Common myeloid progenitor, CD34-positive (primary cell): ENCODE measurements around the gene RNF166.

Experiments used
- CTCF ChIA-PET: fragments of 350-600 bp; sonication (Branson Sonifier 250); formaldehyde crosslinking; loops from one replicate; lab custom pipeline; 2021; ENCODE audit warnings: antibody characterized with exemption; lab: Charles Lee
- POLR2A ChIA-PET: fragments of 350-600 bp; sonication (Branson Sonifier 250); formaldehyde crosslinking; loops from one replicate; lab custom pipeline; 2021; ENCODE audit warnings: antibody characterized with exemption; lab: Charles Lee
- DNase-seq, 3 donors: peaks; one replicate each; pipeline versions ENCODE4 v3.0.0 to v3.0.0-alpha.2; 2013
- H3K27ac ChIP-seq, 2 experiments: 1 replicate in 1 of 2; 2 replicates in 1 of 2; pipeline ENCODE4 v1.7.0; 2013; ENCODE audit warnings: inconsistent platforms in 2 of 2, low read length in 2 of 2, mild to moderate bottlenecking in 2 of 2, low read depth in 1 of 2, moderate library complexity in 1 of 2; ENCODE audit not compliant: severe bottlenecking in 2 of 2, insufficient read depth in 1 of 2, poor library complexity in 1 of 2
- H3K27me3 ChIP-seq, 5 experiments: replicated peaks in 2 of 5; 1 replicate in 3 of 5; 2 replicates in 2 of 5; pipeline versions ENCODE4 v1.6.1 to v1.7.0; 2013; ENCODE audit warnings: low read length in 4 of 5, mild to moderate bottlenecking in 2 of 5, moderate library complexity in 2 of 5, inconsistent platforms in 1 of 5; ENCODE audit not compliant: insufficient read depth in 5 of 5, control insufficient read depth in 4 of 5
- H3K36me3 ChIP-seq, 4 experiments: 1 replicate in 2 of 4; 2 replicates in 2 of 4; pipeline versions ENCODE4 v1.6.1 to v1.7.0; 2013; ENCODE audit warnings: low read length in 3 of 4, control low read depth in 1 of 4, mild to moderate bottlenecking in 1 of 4; ENCODE audit not compliant: control insufficient read depth in 4 of 4, insufficient read depth in 4 of 4
- H3K4me1 ChIP-seq, 4 experiments: 1 replicate in 3 of 4; 2 replicates in 1 of 4; pipeline versions ENCODE4 v1.6.1 to v1.7.1; 2013; ENCODE audit warnings: low read length in 3 of 4, mild to moderate bottlenecking in 3 of 4, control low read depth in 1 of 4, inconsistent platforms in 1 of 4, moderate library complexity in 1 of 4; ENCODE audit not compliant: control insufficient read depth in 4 of 4, insufficient read depth in 4 of 4; ENCODE audit errors: control extremely low read depth in 1 of 4
- H3K4me3 ChIP-seq, 7 experiments: 1 replicate in 4 of 7; 2 replicates in 3 of 7; pipeline versions ENCODE4 v1.5.1 to v1.7.0; 2013; ENCODE audit warnings: mild to moderate bottlenecking in 7 of 7, low read length in 6 of 7, moderate library complexity in 6 of 7, inconsistent platforms in 2 of 7, low read depth in 2 of 7, control low read depth in 1 of 7; ENCODE audit not compliant: insufficient read depth in 4 of 7, control insufficient read depth in 1 of 7; ENCODE audit errors: extremely low read depth in 1 of 7
- H3K9me3 ChIP-seq, 5 experiments: 1 replicate in 4 of 5; 2 replicates in 1 of 5; pipeline versions ENCODE4 v1.6.1 to v1.7.1; 2013; ENCODE audit warnings: low read length in 4 of 5, mild to moderate bottlenecking in 2 of 5, inconsistent platforms in 1 of 5, low read depth in 1 of 5, moderate library complexity in 1 of 5; ENCODE audit not compliant: control insufficient read depth in 4 of 5, insufficient read depth in 2 of 5; ENCODE audit errors: control extremely low read depth in 1 of 5
- WGBS: methylation state at CpG from one replicate; pipeline ENCODE4 v1.1.5; 2013; ENCODE audit not compliant: insufficient coverage; 5-methylcytosine and 5-hydroxymethylcytosine counted together

Gene RNF166

GRCh38 chr16:88697116-88697830, 8.9 kb downstream of the RNF166 start:
- Histone ChIP-seq H3K27ac (no peak overlapping the region), H3K9me3 (no peaks in the 10 kb centered on the region), H3K36me3 (peaks cover 0 to 60% (median 40%) of the 10 kb centered on the region in 4 experiments), H3K27me3 (no peaks in the 10 kb centered on the region), H3K4me3 (no peak overlapping the region), H3K4me1 (peaks cover 0 to 61% (median 54%) of the 10 kb centered on the region in 4 experiments)
- POLR2A ChIA-PET, result no interaction called here
- WGBS, result 96% methylated on average over 43 of the region's 47 CpGs
- DNase-seq, result no peak
- CTCF ChIA-PET, result interaction anchor here (1.1 kb wide), 1 partner anchor 74 kb away, joined by 3 read pairs; no protein-coding TSS in a partner anchor

- Histone ChIP-seq H3K4me3 (no peak overlapping the region), H3K4me1 (peaks cover 2 to 61% (median 53%) of the 10 kb centered on the region in 4 experiments), H3K27me3 (no peaks in the 10 kb centered on the region), H3K9me3 (no peaks in the 10 kb centered on the region), H3K36me3 (peaks cover 0 to 60% (median 40%) of the 10 kb centered on the region in 4 experiments), H3K27ac (no peak overlapping the region)
- CTCF ChIA-PET, result interaction anchor here (1.1 kb wide), 1 partner anchor 75 kb away, joined by 3 read pairs; no protein-coding TSS in a partner anchor
- WGBS, result 86% methylated on average over 10 of the region's 14 CpGs
- DNase-seq, result no peak
- POLR2A ChIA-PET, result no interaction called here
Measured at GRCh38 chr16:88696441-88696840, 9.8 kb downstream of the RNF166 start.

- CTCF ChIA-PET, result no interaction called here
- H3K4me1 ChIP-seq, result peaks cover 2 to 63% (median 48%) of the 10 kb centered on the region in 4 experiments
Measured at GRCh38 chr16:88695753-88696152, 10.5 kb downstream of the RNF166 start.

GRCh38 chr16:88695218-88695617, 11.0 kb downstream of the RNF166 start:
- Histone ChIP-seq H3K27ac (no peak overlapping the region), H3K9me3 (no peaks in the 10 kb centered on the region), H3K4me1 (peaks cover 2 to 63% (median 43%) of the 10 kb centered on the region in 4 experiments), H3K4me3 (no peak overlapping the region), H3K36me3 (peaks cover 0 to 56% (median 40%) of the 10 kb centered on the region in 4 experiments), H3K27me3 (no peaks in the 10 kb centered on the region)
- no peak for DNase-seq
- WGBS, result 96% methylated on average over 14 of the region's 15 CpGs
- CTCF ChIA-PET, result no interaction called here
- POLR2A ChIA-PET, result no interaction called here

More at GRCh38 chr16:88695753-88696152, 10.5 kb downstream of the RNF166 start:
- no peak for DNase-seq
- Histone ChIP-seq H3K4me3 (no peak overlapping the region), H3K36me3 (peaks cover 0 to 60% (median 40%) of the 10 kb centered on the region in 4 experiments), H3K27ac (no peak overlapping the region), H3K9me3 (no peaks in the 10 kb centered on the region), H3K27me3 (no peaks in the 10 kb centered on the region)
- POLR2A ChIA-PET, result no interaction called here
- WGBS, result 97% methylated on average over 7 of the region's 7 CpGs

GRCh38 chr16:88694221-88695087, 11.8 kb downstream of the RNF166 start:
- no peak overlapping the region for H3K27ac ChIP-seq
- H3K9me3 ChIP-seq, result no peaks in the 10 kb centered on the region
- no peaks in the 10 kb centered on the region for H3K27me3 ChIP-seq
- H3K36me3 ChIP-seq, result peaks cover 0 to 49% (median 36%) of the 10 kb centered on the region in 4 experiments
- 92% methylated on average over 33 of the region's 37 CpGs for WGBS
- ChIA-PET CTCF (interaction anchor here (0.8 kb wide), 1 partner anchor 9 kb away, joined by 3 read pairs; no protein-coding TSS in a partner anchor), POLR2A (no interaction called here)
- H3K4me3 ChIP-seq, result no peak overlapping the region
- H3K4me1 ChIP-seq, result peaks cover 2 to 57% (median 35%) of the 10 kb centered on the region in 4 experiments
- DNase-seq, result no peak

GRCh38 chr16:88693420-88694177, 12.6 kb downstream of the RNF166 start:
- POLR2A ChIA-PET, result no interaction called here
- DNase-seq, result no peak
- WGBS, result 91% methylated on average over 24 of the region's 39 CpGs
- CTCF ChIA-PET, result interaction anchor here (0.8 kb wide), 1 partner anchor 9 kb away, joined by 3 read pairs; no protein-coding TSS in a partner anchor
- no peaks in the 10 kb centered on the region for H3K27me3 ChIP-seq
- H3K27ac ChIP-seq, result no peak overlapping the region
- H3K4me3 ChIP-seq, result peak overlapping the region in 2 of 7 experiments; percentile 11 to 57
- peaks cover 0 to 40% (median 28%) of the 10 kb centered on the region in 4 experiments for H3K36me3 ChIP-seq
- H3K9me3 ChIP-seq, result no peaks in the 10 kb centered on the region
- H3K4me1 ChIP-seq, result peaks cover 2 to 53% (median 33%) of the 10 kb centered on the region in 4 experiments
